Hepatic stellate cell (primary cell): ENCODE measurements around the gene ZC3H7B.
A peak's percentile ranks its signal among the peaks of the same experiment; 100 is the strongest.
"Not testable (repeated sequence)": the region's sequence is repeated elsewhere in the genome, so short reads cannot be mapped to it uniquely, and the experiment has no call there.

Experiments
- DNase-seq: peaks from one replicate; pipeline ENCODE4 v3.0.0; 2011; ENCODE audit warnings: low spot score

ZC3H7B gene, protein sequence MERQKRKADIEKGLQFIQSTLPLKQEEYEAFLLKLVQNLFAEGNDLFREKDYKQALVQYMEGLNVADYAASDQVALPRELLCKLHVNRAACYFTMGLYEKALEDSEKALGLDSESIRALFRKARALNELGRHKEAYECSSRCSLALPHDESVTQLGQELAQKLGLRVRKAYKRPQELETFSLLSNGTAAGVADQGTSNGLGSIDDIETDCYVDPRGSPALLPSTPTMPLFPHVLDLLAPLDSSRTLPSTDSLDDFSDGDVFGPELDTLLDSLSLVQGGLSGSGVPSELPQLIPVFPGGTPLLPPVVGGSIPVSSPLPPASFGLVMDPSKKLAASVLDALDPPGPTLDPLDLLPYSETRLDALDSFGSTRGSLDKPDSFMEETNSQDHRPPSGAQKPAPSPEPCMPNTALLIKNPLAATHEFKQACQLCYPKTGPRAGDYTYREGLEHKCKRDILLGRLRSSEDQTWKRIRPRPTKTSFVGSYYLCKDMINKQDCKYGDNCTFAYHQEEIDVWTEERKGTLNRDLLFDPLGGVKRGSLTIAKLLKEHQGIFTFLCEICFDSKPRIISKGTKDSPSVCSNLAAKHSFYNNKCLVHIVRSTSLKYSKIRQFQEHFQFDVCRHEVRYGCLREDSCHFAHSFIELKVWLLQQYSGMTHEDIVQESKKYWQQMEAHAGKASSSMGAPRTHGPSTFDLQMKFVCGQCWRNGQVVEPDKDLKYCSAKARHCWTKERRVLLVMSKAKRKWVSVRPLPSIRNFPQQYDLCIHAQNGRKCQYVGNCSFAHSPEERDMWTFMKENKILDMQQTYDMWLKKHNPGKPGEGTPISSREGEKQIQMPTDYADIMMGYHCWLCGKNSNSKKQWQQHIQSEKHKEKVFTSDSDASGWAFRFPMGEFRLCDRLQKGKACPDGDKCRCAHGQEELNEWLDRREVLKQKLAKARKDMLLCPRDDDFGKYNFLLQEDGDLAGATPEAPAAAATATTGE

GRCh38 chr22:41301085-41302020, at the start of gene ZC3H7B:
Gene ZC3H7B (plus strand): TSS chr22:41301525. CDS start chr22:41320661, 19,136 bp downstream.
- peak; percentile 96 for DNase-seq

DNA sequence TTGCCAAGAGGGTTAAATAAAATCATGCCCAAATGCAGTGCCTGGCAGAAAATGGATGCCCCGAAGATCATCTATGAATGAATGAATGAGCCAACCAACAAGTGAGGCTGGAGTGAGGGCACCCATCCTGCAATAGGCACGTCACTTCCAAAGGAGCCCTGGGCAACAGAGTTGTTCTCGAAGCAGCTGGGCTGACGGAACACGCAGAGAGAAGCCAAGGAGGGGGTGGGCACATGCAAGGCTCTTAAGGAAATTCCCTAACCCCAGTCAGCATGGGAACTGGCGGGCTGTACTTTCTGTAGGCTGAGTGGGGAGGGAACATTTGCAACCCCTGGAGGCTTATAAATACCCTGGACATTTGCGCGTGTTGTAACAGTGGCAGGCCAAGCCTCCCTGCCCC, 49.0 kb upstream of the ZC3H7B start:
- no peak for DNase-seq

- DNase-seq: no peak
Observed at GRCh38 chr22:41254230-41254629, 47.1 kb upstream of the ZC3H7B start.

DNA sequence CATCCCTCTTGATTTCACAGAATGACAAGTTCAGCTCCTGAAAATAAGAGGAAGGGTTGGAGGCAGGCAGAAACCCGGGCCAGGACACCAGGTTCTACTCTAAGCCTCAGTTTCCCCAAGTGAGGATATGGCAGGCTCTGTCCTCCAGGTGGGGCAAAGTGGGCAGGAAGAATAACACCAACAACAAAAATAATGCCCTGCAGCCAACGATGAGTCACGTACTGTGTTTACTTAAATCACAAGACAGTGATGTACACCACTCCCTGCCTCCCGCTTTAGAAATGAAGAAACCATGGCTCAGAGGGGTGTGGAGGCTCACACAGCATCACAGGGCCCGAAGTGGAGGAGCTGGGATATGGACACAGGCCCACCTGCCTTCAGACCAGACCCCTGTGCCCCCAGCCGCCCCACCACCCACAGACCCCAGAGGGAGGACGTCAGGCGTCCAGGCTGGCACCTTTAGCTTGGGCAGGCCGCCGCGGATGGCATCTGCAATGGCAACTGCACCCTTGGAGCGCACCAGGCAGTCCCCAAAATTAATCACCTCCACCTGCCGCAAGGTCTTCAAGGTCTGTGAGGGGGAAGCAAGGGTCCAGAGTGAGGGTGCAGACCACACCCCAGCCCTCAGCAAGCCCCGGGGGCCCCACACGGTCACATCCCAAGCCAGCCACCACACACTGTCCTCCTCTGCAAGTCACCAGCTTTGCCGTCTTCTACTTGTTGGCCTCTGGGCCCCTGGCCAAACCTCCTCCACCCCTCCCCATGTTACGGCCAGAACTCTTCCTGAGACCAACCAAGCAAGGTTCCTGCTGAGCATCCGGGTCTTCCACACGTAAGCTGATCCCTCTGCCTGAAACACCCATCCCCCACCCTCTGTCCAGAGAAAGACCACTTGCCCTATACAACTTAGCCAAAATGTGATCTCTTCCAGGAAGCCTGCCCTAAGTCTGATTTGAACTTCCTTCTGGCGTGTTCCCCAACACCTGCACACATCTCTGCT, 44.8 kb upstream of the ZC3H7B start:
- DNase-seq: peak; percentile 68

- DNase-seq: no peak
Observed at GRCh38 chr22:41257696-41258095, 43.6 kb upstream of the ZC3H7B start.

DNA sequence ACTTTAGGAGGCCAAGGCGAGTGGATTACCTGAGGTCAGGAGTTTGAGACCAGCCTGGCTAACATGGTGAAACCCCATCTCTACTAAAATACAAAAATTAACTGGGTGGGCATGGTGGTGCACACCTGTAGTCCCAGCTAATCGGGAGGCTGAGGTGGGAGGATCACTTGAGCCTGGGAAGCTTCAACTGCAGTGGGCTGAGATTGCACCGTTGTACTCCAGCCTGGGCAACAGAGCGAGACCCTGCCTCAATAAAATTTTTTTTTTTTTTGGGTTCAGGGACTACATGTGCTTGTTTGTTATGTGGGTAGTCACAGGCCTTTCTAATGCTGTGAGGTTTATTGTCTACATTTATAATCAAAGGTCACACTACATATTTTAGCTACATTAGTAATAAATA, 41.6 kb upstream of the ZC3H7B start:
- DNase-seq: not testable (repeated sequence)

DNA sequence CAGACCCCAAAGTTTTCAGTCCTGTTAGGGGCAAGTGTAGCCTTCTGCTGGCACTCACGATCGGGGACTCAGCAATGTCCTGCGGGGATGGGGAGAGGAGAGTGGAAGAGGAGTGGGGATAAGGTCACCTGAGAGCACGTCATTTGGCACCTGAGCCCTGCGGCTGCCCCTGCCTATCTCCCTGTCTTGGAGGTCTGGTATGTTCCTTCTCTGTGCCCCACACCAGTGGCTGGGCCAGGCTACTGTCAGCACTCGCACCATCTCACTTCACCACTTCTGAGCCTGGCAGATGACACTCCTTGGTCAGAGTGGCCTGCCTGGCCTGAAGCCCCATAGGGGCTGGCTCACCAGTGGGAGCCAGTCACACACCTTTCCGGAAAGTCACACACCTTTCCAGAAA, 40.5 kb upstream of the ZC3H7B start:
- DNase-seq: no peak

- DNase-seq: no peak
Observed at GRCh38 chr22:41261541-41262249, 39.6 kb upstream of the ZC3H7B start.

DNA sequence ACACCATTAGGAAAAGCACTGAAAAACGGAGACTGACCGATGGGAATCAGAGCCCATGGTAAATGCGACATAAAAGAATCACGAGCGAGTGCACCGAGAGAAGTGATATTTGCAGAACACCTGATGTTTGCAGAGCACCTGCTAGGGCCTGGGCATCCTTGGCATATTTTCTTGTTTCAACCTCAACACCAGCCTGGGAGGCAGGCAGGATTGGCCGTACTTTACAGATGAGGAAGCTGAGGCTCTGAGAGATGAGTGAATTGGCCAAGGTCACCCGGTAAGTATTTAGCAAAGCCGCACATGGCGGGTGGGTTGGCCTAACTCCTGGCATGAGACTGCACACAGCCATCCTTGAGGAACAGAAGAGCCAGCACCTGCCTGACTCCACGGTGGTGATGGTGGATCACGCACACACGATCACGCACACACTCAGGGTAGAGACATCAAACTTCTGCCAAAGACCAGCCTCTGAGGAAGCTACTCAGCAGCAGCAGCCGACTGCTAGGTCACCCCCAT, 39.0 kb upstream of the ZC3H7B start:
- no peak for DNase-seq

DNA sequence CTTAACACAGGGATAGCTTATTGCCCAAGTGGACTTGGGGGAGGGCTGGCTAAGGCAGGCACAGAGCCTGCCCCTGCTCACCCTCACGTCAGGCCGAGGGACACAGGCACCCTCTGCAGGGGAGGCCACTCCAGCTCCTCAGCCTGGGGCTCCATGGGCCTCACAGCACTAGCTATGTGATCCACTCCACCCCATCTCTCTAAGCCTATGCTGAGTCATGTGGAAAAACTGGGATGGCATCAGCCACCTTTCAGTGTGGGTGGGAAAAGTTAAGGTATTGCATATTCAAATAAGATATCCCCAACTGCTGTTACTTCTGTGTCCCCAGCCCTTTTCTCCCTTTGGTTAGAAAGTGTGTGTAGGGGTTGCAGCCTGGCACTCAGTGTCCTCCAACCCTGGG, 37.6 kb upstream of the ZC3H7B start:
- no peak for DNase-seq

DNA sequence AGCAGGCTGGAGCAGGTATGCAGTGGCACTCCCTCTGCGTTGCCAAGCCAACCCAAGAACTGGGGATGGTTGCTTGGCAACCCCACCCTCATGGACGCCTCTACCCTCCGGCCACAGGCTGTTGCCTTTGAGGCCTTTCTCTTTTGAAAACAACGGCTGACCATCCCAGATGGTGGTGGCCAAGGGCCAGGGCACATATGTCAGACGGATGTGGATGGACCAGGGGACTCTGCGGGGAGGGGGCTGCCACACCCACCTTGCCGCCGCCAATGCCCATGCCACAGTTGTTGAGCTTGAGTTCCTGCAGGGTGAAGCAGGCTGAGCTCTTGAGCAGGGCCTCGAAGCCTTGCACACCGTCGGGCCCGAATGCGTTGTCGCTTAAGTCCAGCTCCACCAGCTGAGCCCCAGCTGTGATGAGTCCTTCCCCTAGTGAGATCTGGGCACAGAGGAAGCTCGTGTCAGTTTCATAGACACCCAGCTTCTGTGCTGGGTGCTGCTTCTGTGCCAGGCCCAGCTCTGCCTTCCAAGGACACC, 36.9 kb upstream of the ZC3H7B start:
- no peak for DNase-seq

DNA sequence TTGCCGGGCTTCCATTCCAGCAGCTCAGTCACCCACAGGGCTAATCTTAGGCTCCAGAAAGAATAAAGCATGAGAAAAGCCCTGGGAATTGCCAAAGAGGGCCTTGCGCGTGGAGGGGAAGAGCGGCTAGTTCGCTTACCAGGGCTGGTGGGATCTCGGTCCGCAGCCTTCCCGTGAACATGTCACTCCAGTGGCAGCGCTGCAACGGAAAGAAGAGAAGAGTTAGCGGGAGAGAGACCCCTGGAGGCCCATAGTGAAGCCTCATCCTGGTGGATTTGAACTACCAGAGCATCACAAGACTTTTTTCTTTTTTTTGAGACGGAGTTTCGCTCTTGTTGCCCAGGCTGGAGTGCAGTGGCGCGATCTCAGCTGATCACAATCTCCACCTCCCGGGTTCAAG, 33.4 kb upstream of the ZC3H7B start:
- no peak for DNase-seq

- no peak for DNase-seq
Observed at GRCh38 chr22:41271787-41272186, 29.5 kb upstream of the ZC3H7B start.

DNA sequence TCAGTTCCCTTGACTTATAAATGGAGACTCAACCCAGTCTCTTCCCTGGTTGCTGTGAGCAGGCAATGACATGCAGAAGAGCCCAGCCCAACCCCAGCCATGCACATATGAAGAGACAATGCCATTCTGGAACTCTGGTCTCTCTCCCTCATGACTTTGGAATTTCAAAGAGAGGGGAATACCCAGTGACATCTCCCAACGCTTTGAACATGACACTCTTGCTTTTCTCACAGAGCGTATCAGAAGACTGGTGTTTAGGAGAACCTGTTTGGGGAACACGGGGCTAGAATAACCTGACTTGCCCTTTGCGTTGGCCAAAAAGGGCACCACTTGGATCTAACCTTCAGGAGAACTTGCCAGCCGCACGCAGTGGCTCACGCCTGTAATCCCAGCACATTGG, 28.2 kb upstream of the ZC3H7B start:
- DNase-seq: no peak

GRCh38 chr22:41274856-41275255, 26.5 kb upstream of the ZC3H7B start:
- DNase-seq: no peak

DNA sequence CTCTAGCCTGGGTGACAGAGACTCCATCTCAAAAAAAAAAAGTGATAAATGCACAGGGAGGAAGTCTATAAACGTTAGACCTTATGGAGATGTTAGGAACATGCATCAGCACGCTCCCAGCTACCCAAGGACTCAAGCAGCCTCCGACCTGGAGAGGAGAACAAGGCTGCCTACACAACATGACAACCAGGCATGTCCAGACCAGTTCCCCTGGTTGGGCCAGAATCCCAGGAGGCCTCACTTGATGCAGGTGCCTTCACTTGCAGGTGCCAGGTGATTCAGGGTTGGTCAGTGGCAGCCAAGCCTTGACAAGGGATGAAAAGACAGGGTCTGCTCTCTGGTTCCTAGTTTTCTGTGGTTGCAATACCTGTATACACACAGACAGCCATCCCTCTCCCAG, 21.3 kb upstream of the ZC3H7B start:
- DNase-seq: no peak

- no peak for DNase-seq
Observed at GRCh38 chr22:41280854-41281253, 20.5 kb upstream of the ZC3H7B start.

DNA sequence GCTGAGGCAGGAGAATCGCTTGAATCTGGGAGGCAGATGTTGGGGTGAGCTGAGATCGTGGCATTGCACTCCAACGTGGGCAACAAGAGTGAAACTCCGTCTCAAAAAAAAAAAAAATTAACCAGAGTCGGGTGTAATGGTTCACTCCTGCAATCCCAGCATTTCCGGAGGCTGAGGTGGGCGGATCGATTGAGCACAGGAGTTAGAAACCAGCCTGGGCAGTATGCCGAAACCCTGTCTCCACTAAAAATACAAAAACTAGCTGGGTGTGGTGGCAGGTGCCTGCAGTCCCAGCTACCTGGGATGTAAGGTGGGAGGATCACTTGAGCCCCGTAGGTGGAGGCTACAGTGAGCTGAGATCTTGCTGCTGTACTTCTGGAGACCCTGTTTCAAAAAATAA, 16.9 kb upstream of the ZC3H7B start:
- no peak for DNase-seq

DNA sequence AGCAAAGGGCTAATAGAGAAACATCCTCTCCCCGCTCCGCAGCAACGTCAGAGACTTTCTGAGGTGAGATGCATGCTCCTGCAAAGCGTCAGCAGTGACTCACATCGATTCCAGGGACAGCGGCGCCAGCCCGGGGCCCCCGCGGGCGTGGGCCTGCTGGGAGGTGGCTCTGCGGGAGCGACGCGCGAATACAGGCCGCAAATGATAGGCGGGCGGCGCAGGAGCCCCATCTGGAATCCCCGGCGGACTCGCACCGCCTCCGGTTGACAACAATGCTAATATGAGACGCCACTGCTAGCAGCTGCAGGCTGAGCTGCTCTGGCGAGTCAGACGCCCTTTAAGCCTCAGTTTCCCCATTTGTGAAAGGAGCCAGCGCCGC, 15.9 kb upstream of the ZC3H7B start:
- peak; percentile 92 for DNase-seq
